CD4-positive, CD25-positive, alpha-beta regulatory T cell (primary cell): Measurements from ENCODE around the gene PDE1A. TPM values are rescaled to one million over a fixed set of nuclear protein-coding genes. Genes with fewer than 3 reads are reported as not detected.

Source experiments
- ATAC-seq, 2 donors: fragments of 150-1000 bp; cut with Tn5 transposase; one replicate each; pipeline ENCODE4 v1.10.0; 2021; ENCODE audit warnings: low read depth in 2 of 2, moderate number of reproducible peaks in 2 of 2, moderate library complexity in 1 of 2
- DNase-seq, 3 donors: peaks; one replicate each; pipeline versions ENCODE4 v3.0.0 to v3.0.0-alpha.2; 2012 to 2022; ENCODE audit warnings: mixed read lengths in 1 of 3
- H3K27ac ChIP-seq: one replicate; pipeline ENCODE4 v1.7.0; 2013; ENCODE audit warnings: mild to moderate bottlenecking, low read length; ENCODE audit not compliant: insufficient read depth, poor library complexity, severe bottlenecking
- H3K27me3 ChIP-seq: one replicate; pipeline ENCODE4 v1.7.0; 2013; ENCODE audit warnings: low read length; ENCODE audit not compliant: control insufficient read depth, insufficient read depth
- H3K36me3 ChIP-seq: one replicate; pipeline ENCODE4 v1.7.0; 2013; ENCODE audit warnings: mild to moderate bottlenecking, low read length, moderate library complexity; ENCODE audit not compliant: control insufficient read depth, insufficient read depth
- H3K4me1 ChIP-seq: 2 replicates; pipeline ENCODE4 v1.7.0; 2013; ENCODE audit warnings: mild to moderate bottlenecking, low read length; ENCODE audit not compliant: insufficient read depth, control insufficient read depth, poor library complexity, severe bottlenecking
- H3K4me3 ChIP-seq: one replicate; pipeline ENCODE4 v1.7.0; 2013; ENCODE audit warnings: low read depth, mild to moderate bottlenecking, low read length, moderate library complexity
- H3K9me3 ChIP-seq, 2 experiments: 1 replicate in 1 of 2; 2 replicates in 1 of 2; pipeline ENCODE4 v1.7.0; 2013; ENCODE audit warnings: low read length in 2 of 2, mild to moderate bottlenecking in 1 of 2, moderate library complexity in 1 of 2; ENCODE audit not compliant: control insufficient read depth in 2 of 2
- H3K27ac Mint-ChIP-seq, 3 donors: one replicate each; pipeline ENCODE4 v1.8.0; 2020 to 2022; ENCODE audit warnings: mild to moderate bottlenecking in 3 of 3, mixed read lengths in 3 of 3, moderate library complexity in 2 of 3
- H3K27me3 Mint-ChIP-seq: one replicate; pipeline ENCODE4 v1.8.0; 2022; ENCODE audit warnings: mild to moderate bottlenecking, mixed read lengths
- H3K36me3 Mint-ChIP-seq: one replicate; pipeline ENCODE4 v1.8.0; 2020; ENCODE audit warnings: mixed read lengths
- H3K4me1 Mint-ChIP-seq, 4 donors: one replicate each; pipeline ENCODE4 v1.8.0; 2020 to 2022; ENCODE audit warnings: mixed read lengths in 4 of 4, mild to moderate bottlenecking in 1 of 4
- H3K4me3 Mint-ChIP-seq, 4 donors: one replicate each; pipeline ENCODE4 v1.8.0; 2020 to 2022; ENCODE audit warnings: mild to moderate bottlenecking in 4 of 4, mixed read lengths in 4 of 4, moderate library complexity in 3 of 4
- H3K9me3 Mint-ChIP-seq, 7 donors: one replicate each; pipeline ENCODE4 v1.8.0; 2020 to 2022; ENCODE audit warnings: mixed read lengths in 7 of 7, mild to moderate bottlenecking in 3 of 7, moderate library complexity in 2 of 7
- polyA plus RNA-seq, 4 donors: library from polyadenylated mRNA; unstranded; fragments of 300-500 nt; fragmentation: Illumina TruSeq; gene quantifications; one replicate each; pipeline ENCODE4 v1.2.3, GENCODE V29; 2021
- total RNA-seq: library from RNA; stranded (reverse); gene quantifications from one replicate; pipeline ENCODE4 v1.2.3, GENCODE V29; 2022

PDE1A gene
- total and polyA plus RNA-seq, 5 donors from 2014 or later: not detected

- Histone ChIP-seq H3K4me3 (no peak overlapping the region), H3K27me3 (no peaks in the 10 kb centered on the region), H3K9me3 (no peaks in the 10 kb centered on the region), H3K36me3 (no peaks in the 10 kb centered on the region), H3K4me1 (no peaks in the 10 kb centered on the region), H3K27ac (no peak overlapping the region)
- Mint-ChIP-seq H3K9me3 (peaks cover 0 to 4% (median 0%) of the 10 kb centered on the region in 7 donors), H3K4me1 (no peaks in the 10 kb centered on the region), H3K4me3 (no peak overlapping the region), H3K36me3 (no peaks in the 10 kb centered on the region), H3K27me3 (no peaks in the 10 kb centered on the region), H3K27ac (no peak overlapping the region)
- DNase-seq (no peak), ATAC-seq (no peak)
Measured at GRCh38 chr2:182117196-182117595, 309.6 kb downstream of the PDE1A start.

- Mint-ChIP-seq H3K27ac (no peak overlapping the region), H3K36me3 (no peaks in the 10 kb centered on the region), H3K9me3 (peaks cover 0 to 3% (median 0%) of the 10 kb centered on the region in 7 donors), H3K27me3 (no peaks in the 10 kb centered on the region), H3K4me1 (no peaks in the 10 kb centered on the region), H3K4me3 (no peak overlapping the region)
- no peak for ATAC-seq
- H3K27me3 ChIP-seq: no peaks in the 10 kb centered on the region
- no peaks in the 10 kb centered on the region for H3K36me3 ChIP-seq
- no peak overlapping the region for H3K4me3 ChIP-seq
- DNase-seq: no peak
- H3K9me3 ChIP-seq: no peaks in the 10 kb centered on the region
- H3K27ac ChIP-seq: no peak overlapping the region
- H3K4me1 ChIP-seq: no peaks in the 10 kb centered on the region
Measured at GRCh38 chr2:182116774-182117173, 310.1 kb downstream of the PDE1A start.

GRCh38 chr2:182115258-182115657, 311.6 kb downstream of the PDE1A start:
- no peak overlapping the region for H3K4me3 ChIP-seq
- Mint-ChIP-seq H3K4me1 (no peaks in the 10 kb centered on the region), H3K36me3 (no peaks in the 10 kb centered on the region), H3K9me3 (peaks cover 0 to 3% (median 0%) of the 10 kb centered on the region in 7 donors), H3K4me3 (no peak overlapping the region), H3K27me3 (no peaks in the 10 kb centered on the region), H3K27ac (no peak overlapping the region)
- no peak overlapping the region for H3K27ac ChIP-seq
- DNase-seq (no peak), ATAC-seq (no peak)
- H3K27me3 ChIP-seq: no peaks in the 10 kb centered on the region
- no peaks in the 10 kb centered on the region for H3K36me3 ChIP-seq
- H3K4me1 ChIP-seq: no peaks in the 10 kb centered on the region
- H3K9me3 ChIP-seq: no peaks in the 10 kb centered on the region

DNA sequence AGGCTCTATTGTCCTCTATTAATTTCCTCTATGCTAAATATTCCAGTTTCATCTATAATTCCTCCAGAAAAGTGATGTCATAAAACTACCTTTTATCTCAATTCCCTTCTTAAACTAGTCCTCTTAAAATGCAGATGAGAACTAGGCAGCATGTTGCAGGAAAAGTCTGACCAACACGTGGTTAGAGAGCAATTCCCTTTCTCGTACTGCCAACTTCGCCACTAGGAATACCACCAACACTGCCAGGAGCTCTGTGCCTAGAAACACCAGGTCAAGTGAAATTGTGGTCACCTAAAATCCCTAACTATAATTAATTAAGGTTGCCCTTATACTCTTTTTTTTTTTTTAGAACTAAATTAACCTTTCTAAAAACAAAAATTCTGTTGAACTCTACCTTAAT, 313.5 kb downstream of the PDE1A start:
- H3K36me3 Mint-ChIP-seq: no peaks in the 10 kb centered on the region
- no peaks in the 10 kb centered on the region for H3K36me3 ChIP-seq
- H3K9me3 Mint-ChIP-seq: peaks cover 0 to 1% (median 0%) of the 10 kb centered on the region in 7 donors
- no peak overlapping the region for H3K27ac ChIP-seq
- H3K4me1 ChIP-seq: no peaks in the 10 kb centered on the region
- no peaks in the 10 kb centered on the region for H3K9me3 ChIP-seq
- ATAC-seq (no peak), DNase-seq (no peak)
- no peaks in the 10 kb centered on the region for H3K27me3 ChIP-seq
- no peak overlapping the region for H3K4me3 Mint-ChIP-seq
- H3K27me3 Mint-ChIP-seq: no peaks in the 10 kb centered on the region
- no peak overlapping the region for H3K4me3 ChIP-seq
- H3K4me1 Mint-ChIP-seq: no peaks in the 10 kb centered on the region
- H3K27ac Mint-ChIP-seq: no peak overlapping the region

- Histone ChIP-seq H3K27me3 (no peaks in the 10 kb centered on the region), H3K36me3 (no peaks in the 10 kb centered on the region), H3K9me3 (no peaks in the 10 kb centered on the region), H3K4me3 (no peak overlapping the region), H3K4me1 (no peaks in the 10 kb centered on the region), H3K27ac (no peak overlapping the region)
- Mint-ChIP-seq H3K27ac (no peak overlapping the region), H3K27me3 (peaks cover 4% of the 10 kb centered on the region), H3K9me3 (peaks cover 0 to 1% (median 0%) of the 10 kb centered on the region in 7 donors), H3K4me1 (no peaks in the 10 kb centered on the region), H3K4me3 (no peak overlapping the region), H3K36me3 (no peaks in the 10 kb centered on the region)
- DNase-seq: no peak
- ATAC-seq: no peak
Measured at GRCh38 chr2:182110347-182110746, 316.5 kb downstream of the PDE1A start.

DNA sequence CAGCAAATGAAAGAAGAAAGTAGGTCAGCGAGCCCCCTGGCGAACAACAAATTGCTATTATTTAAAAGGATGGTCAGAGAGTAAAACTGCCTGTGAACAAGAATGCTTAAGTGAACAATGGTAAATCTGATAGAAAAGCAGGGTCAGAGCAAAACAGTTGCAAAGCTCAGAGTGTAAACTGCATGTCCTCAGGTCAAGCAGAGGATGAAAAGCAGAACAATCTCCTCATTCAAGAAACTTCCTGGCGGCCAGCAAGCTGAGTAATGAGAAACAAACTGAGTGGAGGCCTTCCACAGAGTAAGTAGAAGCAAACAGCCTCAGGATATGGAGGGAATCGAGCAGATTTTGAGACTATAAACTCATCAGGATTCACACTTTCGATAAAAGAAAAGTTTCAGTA, 323.3 kb downstream of the PDE1A start:
- no peaks in the 10 kb centered on the region for H3K27me3 ChIP-seq
- H3K27ac ChIP-seq: no peak overlapping the region
- no peaks in the 10 kb centered on the region for H3K4me1 ChIP-seq
- peaks cover 0 to 7% (median 0%) of the 10 kb centered on the region in 7 donors for H3K9me3 Mint-ChIP-seq
- DNase-seq (no peak), ATAC-seq (no peak)
- H3K9me3 ChIP-seq: no peaks in the 10 kb centered on the region
- no peaks in the 10 kb centered on the region for H3K36me3 ChIP-seq
- no peak overlapping the region for H3K27ac Mint-ChIP-seq
- H3K27me3 Mint-ChIP-seq: peaks cover 4% of the 10 kb centered on the region
- H3K4me1 Mint-ChIP-seq: no peaks in the 10 kb centered on the region
- H3K36me3 Mint-ChIP-seq: no peaks in the 10 kb centered on the region
- H3K4me3 Mint-ChIP-seq: no peak overlapping the region
- H3K4me3 ChIP-seq: no peak overlapping the region

DNA sequence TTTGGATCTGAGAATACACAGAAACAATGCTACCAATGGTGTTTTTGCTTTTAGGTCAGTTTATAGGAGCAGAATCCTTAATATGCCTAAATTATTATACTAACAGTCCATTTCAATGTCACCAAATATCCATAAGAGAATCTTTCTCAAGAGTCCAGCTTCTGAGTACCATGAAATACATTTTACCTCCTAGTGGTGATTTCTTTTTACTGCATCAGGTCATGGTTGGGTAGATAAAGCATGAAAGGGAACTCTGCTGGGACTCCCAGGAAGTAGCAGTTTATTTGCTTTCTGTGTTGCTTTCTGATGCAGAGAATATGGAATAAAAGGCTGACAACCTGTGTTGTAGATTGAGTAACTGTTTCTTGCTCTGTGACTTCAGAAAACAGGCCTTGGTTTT, 325.6 kb downstream of the PDE1A start:
- Mint-ChIP-seq H3K4me1 (no peaks in the 10 kb centered on the region), H3K27ac (no peak overlapping the region), H3K36me3 (no peaks in the 10 kb centered on the region), H3K4me3 (no peak overlapping the region), H3K9me3 (peaks cover 0 to 9% (median 0%) of the 10 kb centered on the region in 7 donors), H3K27me3 (peaks cover 5% of the 10 kb centered on the region)
- Histone ChIP-seq H3K27me3 (no peaks in the 10 kb centered on the region), H3K4me1 (no peaks in the 10 kb centered on the region), H3K27ac (no peak overlapping the region), H3K9me3 (no peaks in the 10 kb centered on the region), H3K36me3 (no peaks in the 10 kb centered on the region), H3K4me3 (no peak overlapping the region)
- no peak for ATAC-seq
- DNase-seq: peak in 1 of 3 donors; percentile 5

DNA sequence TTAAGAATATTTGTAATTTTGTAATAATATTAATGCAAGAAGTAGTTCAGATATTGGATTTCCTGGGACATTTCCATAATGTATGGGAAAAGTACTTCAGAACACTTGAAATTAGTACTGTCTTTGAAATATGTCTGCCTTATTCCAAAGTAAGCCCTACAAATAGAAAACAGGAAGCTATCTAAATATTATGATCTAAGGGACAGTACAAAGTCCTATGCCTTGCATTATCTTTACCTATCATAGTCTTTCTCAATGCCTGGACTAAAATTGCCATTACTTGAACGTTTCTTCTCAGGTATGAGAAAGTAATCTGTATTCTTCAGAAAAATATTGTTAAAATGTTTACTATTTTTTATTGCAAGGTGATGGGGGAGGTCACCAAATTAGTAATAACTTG, 328.2 kb downstream of the PDE1A start:
- Histone ChIP-seq H3K4me3 (no peak overlapping the region), H3K9me3 (no peaks in the 10 kb centered on the region), H3K27me3 (no peaks in the 10 kb centered on the region), H3K4me1 (no peaks in the 10 kb centered on the region), H3K36me3 (no peaks in the 10 kb centered on the region), H3K27ac (no peak overlapping the region)
- no peaks in the 10 kb centered on the region for H3K4me1 Mint-ChIP-seq
- peaks cover 0 to 9% (median 1%) of the 10 kb centered on the region in 7 donors for H3K9me3 Mint-ChIP-seq
- no peak overlapping the region for H3K4me3 Mint-ChIP-seq
- ATAC-seq: no peak
- DNase-seq: no peak
- H3K27ac Mint-ChIP-seq: no peak overlapping the region
- peaks cover 4% of the 10 kb centered on the region for H3K27me3 Mint-ChIP-seq
- no peaks in the 10 kb centered on the region for H3K36me3 Mint-ChIP-seq
